ENCODE measurements around the gene CDT1.
A peak's percentile ranks its signal among the peaks of the same experiment; 100 is the strongest.
"Not testable (repeated sequence)": the region's sequence is repeated elsewhere in the genome, so short reads cannot be mapped to it uniquely, and the experiment has no call there.

Gene CDT1

DNA sequence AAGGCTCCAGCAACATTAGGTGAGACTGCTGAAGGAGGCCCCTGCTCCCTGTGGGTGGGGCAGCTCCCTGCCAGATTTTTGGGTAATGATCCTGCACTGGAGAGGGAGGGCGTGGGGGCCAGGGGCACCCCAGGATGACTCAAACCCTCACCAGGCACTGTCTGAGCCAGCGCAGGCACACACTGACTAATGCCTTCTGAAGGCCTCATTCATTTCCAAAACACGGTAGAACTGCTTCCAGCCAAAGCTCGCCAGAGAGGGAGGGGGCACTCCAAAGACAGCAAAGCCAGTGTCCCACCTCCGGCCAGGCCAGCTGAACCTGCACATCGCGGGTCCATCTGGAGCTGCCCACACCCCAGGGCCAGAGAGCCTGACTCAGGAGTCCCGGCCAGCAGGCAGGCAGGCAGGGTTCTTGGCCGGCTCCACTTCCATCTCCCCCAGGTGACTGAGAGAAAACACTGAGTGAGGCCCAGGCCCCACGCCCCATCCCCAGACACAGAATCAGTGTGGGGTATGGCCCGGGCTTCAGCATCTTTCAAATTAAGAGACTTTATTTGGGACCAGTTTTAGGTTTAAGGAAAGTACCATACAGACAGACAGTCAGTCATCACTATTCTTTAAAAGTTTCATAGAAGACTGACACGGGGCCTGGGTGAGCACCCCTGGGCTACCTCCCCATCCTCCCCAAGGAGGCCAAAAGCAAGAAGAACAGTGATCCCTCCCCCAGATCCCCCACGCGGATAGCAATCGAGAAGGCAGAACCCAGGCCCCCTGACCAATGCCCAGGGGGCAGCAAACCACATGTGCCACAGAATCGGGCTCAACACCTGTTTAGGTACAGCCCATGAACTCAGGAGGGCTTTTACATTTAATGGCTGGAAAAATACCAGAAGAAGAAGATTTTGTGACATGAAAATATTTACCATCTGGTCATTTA, 20.9 kb upstream of the CDT1 start:
- peak in 1 of 3 donors; percentile 64 for DNase-seq (ENCODE audit: low read depth in 3 of 3, low spot score in 1 of 3)

DNA sequence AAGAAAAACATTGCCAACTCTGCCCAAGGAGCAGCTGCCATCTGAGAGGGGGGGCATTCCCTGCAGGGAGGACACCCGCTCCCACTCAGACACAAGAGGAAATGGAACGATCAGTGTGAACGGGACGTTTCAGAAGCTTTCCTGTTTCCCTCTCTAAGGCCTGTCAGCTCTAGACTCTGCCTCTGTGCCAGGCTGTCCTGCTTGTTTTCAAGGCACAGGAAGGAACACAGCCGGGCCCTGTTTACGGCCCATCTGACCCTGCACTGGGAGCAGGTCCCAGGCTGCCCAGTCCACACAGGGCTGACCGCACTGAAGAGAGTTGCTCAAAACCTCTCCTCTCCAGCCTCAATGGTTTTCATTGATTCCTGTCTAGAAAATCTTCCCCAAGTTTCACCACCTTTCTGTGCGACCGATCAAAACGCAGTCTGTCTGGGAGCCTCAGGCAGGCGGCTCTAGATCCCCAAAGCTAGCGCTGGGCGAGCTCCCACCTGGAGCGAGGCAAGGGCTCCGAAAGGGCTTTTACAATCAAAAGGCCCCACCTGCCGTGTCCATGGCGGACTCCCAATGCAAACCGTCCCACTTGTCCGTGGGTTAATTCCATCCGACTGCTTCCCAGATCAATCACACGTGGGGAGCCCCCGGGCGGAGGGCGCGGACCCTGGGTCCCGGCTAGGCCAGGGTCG, 20.1 kb upstream of the CDT1 start:
- no peak for DNase-seq (ENCODE audit: low read depth in 3 of 3, low spot score in 1 of 3)

DNA sequence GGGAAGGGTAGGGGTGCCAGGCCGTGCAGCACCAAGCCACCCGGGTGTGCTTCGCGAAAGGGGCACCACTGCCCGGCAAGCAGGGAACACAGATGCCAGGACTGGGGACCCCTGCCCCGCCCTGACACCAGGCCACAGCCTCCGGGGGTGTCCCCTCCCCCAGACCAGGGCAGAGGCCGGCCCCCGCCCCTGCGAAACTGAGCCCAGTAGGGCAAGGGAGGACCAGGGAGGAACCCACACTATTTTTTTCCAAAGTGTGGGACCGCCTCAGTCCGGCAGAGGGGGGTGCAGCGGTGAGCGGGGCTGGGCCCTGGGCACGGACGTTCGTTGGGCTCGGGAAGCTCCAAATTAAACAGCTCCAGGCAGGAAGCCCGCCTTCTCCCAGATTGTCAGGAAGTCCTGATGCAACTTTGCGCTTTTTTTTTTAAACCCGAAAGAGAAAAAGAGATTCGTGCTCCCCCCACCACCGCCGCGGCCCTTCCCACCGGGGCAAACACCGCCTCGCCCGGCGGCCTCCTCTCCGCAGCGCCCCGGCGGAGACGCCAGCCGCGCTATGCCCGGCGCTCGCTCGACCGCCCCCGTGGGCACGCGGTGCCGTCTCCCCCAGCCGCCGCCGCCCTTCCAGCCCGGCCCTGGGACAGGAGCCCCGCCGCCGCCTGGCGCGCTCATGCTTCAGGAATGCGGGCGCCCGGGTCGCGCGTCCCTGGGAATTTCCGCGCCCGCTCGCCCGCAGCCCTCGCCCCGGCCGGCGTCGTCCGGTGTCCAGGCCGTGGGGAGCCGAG, 19.3 kb upstream of the CDT1 start:
- DNase-seq (ENCODE audit: low read depth in 3 of 3, low spot score in 1 of 3): no peak

DNA sequence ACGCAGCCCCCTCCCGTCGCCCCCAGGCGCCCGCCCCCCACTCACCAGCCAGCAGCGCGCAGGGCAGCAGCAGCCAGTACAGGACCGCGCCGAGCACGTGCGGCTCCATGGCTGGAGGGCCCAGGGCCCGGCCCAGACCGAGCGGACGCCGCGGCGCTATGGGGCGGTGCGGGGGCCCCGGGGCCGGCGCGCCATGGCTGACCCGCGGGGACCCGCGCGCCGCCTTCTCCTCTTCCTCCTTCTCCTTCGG, 18.8 kb upstream of the CDT1 start:
- no peak for DNase-seq (ENCODE audit: low read depth in 3 of 3, low spot score in 1 of 3)

DNA sequence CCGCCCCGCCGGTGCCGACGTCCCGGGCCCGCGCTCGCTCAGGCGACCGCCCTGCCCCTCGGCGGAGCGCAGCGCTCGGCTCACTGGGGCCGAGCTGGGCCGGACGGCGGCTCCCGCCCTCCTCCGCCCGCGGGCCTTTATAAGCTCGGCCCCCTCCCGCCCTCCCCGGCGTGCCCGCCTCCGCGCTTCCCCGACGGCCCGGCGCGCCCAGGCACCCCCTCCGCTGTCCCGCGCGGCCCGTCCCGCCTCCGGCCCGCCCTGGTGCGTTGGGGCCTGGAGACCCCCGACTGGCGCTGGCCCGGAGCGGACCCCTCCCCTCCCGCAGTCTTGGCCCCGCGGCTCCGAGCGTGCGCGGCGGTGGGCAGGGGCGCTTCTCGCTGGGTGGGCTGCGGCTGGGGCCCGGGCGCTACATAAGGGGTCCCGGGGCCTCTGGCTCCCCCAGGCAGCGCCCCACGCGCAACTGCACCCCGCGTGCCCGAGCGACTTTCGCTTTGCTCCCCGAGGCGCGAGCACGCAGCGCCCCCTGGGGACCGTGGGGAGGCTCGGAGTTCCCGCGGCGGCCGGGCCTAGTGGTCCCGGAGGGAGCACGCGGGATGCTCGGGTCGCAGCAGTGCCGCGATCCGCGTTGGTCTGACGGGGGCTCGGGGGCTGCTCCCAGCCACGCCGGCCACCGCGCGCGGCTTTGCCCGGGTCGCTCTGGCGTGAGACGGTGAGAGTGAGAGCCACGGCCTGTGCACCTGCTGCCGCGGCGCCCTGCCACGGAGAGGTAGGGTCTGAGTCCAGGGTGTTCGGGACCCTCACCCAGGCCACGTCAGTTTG, 18.3 kb upstream of the CDT1 start, which contains the start of gene PIEZO1:
Gene PIEZO1 (minus strand): TSS at position 115 of the 819 bp plus-strand sequence. CDS start 256 bp downstream, outside the sequence.
- DNase-seq (ENCODE audit: low read depth in 3 of 3, low spot score in 1 of 3): peak; percentile 65 to 80 (median 77)

DNA sequence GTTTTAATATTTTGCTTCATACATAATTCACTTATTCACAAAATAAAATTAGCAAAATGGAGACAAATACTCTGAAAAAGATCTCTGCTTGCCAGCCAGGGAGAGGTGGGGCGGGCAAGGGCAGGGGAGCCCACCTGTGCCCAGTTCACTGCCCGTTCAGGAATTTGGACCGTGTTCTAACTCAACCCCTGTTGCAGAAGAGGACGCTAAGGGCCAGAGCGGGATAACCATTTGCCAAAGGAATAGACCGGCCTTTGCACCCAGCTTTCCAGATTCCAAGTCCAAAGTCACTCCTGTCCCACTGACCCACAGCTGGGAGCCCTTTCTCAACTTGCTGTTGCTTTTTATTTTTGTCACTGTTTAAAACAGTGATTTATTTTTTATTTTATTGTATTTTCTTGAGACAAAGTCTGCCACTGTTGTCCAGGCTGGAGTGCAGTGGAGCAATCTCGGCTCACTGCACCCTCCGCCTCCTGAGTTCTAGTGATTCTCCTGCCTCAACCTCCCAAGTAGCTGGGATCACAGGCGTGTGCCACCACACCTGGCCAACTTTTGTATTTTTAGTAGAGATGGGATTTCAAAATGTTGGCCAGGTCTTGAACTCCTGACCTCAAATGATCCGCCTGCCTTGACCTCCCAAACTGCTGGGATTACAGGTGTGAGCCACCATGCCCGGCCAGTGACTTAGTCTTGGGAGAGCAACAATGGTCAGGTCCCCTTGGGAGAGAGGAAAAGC, 15.8 kb upstream of the CDT1 start:
- no peak for DNase-seq (ENCODE audit: low read depth in 3 of 3, low spot score in 1 of 3)

DNA sequence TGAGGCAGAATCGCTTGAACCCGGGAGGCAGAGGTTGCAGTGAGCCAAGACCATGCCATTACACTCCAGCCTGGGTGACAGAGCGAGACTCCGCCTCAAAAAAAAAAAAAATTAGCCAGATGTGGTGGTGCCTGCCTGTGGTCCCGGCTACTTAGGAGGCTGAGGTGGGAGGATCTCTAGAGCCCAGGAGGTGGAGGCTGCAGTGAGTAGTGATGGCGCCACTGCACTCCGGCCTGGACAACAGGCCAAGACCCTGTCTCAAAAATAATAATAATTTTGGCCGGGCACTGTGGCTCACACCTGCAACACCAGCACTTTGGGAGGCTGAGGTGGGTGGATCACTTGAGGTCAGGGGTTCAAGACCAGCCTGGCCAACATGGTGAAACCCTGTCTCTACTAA, 14.8 kb upstream of the CDT1 start:
- DNase-seq (ENCODE audit: low read depth in 3 of 3, low spot score in 1 of 3): not testable (repeated sequence)

DNA sequence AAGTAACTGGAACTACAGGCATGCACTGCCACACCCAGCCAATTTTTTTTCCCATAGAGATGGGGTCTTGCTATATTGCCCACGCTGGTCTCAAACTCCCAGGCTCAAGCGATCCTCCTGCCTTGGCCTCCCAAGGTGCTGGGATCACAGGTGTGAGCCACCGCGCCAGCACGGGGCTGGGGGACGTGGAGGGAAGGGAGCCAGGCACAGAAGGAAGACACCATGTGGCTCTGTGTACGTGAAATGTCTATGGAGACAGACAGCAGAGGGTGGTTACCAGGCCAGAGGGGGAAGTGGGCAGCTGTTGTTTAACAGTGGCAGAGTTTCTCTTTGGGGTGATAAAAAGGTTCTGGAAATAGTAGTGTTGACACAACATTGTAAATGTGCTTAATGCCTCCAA, 14.0 kb upstream of the CDT1 start:
- DNase-seq (ENCODE audit: low read depth in 3 of 3, low spot score in 1 of 3): no peak

DNA sequence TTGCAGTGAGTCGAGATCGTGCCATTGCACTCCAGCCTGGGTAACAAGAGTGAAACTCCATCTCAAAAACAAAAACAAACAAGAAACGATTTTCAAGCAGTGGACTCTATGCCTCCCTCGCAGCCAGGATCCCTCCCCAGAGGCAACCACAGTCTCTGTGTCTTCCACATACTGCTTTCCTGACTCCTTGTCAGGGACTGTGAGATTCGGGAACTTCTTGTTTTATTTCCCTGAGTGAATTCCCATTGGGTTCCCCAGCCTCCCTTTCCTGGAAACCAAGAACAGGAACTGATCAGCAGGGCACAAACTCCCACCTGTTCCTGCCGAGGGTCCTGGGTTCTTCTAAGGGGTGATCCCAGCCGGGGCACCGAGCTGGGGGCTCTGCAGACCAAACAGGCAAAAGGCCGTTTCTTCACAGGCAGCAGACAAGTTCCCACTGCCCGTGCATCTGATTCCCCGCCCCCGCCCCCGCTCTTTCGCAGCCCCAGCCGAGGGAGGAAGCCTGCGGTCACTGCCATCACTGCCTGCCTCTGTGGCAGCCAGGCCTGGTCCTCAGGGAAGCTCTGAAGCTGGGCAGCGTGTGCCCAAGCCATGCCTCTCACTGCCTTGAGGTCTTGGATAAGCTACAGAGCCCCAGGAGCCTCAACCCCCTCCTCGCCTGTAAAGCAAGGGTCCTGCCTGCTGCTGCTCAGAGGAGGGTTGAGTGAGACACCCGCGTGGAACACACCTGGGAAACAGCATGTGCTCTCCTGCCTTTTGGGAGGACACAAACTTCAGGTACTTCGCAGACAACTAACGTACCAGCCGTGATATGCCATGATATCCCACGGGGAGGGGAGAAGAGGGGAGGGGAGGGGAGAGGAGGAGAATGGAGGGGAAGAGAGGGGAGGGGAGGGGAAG, 13.0 kb upstream of the CDT1 start:
- DNase-seq (ENCODE audit: low read depth in 3 of 3, low spot score in 1 of 3): no peak

DNA sequence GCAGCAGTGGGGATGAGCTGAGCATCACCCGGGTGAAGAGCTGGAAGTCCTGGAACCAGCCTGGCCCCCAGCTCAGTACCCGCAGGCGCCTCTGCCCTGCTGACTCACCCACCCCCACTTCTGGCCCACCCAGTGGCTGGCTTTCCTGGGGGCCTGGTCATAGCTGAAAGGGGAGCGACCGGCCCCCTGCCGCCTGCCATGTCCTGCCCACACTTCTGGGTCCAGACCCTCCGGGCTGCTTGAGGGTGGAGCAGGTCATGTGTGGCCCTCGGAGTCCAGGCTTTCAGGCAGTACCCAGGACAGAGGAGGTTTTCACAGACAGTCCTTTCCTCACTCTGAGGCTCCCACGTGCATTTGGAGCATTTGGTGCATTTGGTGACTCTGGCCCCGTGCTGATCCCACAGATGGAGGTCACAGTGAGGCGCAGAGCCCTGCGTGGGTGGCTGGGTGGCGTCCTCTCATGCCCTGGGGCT, 11.5 kb upstream of the CDT1 start:
- no peak for DNase-seq (ENCODE audit: low read depth in 3 of 3, low spot score in 1 of 3)

DNA sequence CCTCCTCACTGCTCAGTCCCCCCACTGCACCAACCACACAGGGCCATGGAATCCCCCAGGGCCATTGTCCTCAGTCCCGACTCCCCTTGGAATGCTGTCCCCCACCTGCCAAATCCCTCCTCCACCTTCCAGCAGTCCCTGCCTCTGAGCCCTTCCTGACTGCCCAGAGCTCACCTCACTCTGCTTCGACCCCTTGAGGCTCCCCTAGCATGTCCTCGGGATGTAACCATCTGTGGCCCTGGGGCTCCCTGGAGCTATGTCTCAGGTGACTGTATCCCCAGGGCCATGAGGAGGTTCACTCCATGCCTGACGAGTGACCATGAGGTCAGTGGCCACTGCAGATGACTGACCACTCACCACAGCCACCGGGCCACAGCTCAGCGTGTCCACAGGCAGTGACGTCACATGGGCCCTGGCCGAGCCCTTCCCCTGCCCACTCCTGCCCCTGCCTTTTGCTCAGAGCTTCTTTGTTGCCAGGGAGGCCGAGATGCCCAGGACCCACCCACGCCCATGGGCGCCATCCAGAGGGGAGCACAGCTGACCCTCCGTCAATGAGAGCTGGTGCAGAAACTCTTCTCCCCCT, 10.8 kb upstream of the CDT1 start:
- no peak for DNase-seq (ENCODE audit: low read depth in 3 of 3, low spot score in 1 of 3)

DNA sequence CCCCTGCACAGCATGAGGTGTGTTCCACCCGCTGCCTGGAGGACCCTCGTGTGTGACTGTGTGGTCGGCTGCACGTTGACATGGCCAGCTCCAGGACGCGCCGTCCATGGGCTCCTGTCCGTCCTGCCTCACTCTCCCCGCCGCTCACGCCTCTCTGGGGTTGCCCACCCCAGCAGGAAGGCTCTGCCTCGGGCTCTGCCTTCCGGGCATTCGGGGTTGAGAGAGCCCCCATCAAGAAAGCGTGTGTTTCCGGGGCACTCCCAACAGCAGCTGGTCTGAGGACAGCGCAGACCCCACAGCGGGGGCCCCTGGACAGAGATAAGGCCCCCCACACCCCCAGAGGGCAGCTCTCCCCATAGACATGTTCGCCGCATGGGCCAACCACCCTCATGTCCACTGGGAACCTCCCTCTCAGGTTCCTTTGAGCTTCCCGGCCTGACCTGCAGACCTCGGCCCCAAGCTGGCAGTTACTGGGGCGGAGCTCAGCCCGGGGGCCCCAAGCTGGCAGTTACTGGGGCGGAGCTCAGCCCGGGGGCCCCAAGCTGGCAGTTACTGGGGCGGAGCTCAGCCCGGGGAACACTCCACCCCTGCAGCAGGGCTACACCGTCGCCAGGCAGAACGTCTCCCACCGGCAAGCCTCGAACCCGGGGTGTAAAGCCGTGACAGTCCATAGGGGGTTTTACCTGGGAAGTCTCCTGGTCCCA, 10.2 kb upstream of the CDT1 start:
- DNase-seq (ENCODE audit: low read depth in 3 of 3, low spot score in 1 of 3): no peak

DNA sequence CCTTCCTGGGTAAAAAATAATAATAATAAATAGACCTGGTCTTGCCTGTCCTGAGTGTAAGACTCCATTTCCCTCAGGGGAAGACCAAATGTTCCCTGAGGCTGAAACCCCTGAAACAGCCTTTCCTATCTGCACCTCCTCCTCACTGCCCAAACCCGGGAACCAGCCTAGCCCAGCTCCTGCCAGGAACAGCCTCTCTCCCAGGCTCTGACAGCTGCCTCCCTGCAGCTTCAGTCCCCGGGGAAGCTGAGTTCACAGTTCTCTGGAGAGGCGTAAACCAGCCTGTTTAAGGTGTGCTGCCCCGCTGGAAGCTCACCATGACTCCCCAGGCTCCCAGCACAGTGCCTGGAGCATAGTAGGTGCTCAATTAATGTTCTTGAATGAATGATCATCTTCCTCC, 7.3 kb upstream of the CDT1 start:
- no peak for DNase-seq (ENCODE audit: low read depth in 3 of 3, low spot score in 1 of 3)

DNA sequence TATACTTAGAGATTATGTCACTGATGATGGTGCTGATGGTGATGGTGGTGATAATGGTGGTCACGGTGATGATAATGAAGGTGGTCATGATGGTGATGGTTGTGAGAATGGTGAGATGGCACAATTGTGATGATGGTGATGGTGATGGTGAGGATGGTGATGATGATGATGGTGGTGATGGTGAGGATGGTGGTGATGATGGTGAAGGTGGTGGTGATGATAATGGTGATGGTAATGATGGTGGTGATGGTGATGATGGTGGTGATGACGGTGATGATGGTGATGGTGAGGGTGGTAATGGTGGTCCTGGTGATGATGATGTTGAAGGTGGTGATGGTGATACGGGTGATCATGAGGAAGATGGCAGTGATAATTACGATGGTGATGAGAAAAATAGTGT, 5.5 kb upstream of the CDT1 start:
- DNase-seq (ENCODE audit: low read depth in 3 of 3, low spot score in 1 of 3): no peak

DNA sequence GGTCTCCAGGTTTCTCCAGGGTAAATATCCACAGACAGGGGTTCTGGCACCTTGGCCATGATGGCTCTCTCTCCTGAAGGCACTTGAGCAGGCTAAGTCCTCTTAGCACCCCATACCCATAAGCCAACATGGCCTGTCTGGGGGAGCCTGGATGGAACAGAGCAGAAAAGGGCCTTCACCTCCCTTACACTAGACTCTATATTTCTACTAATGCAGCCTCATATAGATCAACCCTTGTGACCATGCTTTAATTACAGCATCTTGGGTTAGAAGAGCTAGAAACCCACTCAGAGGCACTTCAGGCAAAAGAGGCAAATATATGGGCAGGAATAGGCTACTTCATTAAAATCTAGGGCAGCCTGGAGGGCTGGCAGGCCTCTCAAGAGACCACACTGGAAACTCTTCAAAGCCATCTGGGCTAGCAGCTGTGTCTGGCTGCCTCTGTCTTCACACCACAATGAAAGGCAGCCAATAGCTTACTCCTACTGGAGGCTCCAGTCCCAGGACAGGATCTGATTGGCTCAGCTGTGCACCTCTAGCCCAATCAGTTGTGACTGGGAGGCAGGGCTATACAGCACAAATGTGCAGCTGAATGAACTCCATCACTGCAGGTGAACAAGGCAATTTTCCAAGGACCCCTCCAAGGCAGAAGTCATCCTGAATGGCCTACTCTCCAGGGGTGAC, 4.7 kb upstream of the CDT1 start:
- no peak for DNase-seq (ENCODE audit: low read depth in 3 of 3, low spot score in 1 of 3)

DNA sequence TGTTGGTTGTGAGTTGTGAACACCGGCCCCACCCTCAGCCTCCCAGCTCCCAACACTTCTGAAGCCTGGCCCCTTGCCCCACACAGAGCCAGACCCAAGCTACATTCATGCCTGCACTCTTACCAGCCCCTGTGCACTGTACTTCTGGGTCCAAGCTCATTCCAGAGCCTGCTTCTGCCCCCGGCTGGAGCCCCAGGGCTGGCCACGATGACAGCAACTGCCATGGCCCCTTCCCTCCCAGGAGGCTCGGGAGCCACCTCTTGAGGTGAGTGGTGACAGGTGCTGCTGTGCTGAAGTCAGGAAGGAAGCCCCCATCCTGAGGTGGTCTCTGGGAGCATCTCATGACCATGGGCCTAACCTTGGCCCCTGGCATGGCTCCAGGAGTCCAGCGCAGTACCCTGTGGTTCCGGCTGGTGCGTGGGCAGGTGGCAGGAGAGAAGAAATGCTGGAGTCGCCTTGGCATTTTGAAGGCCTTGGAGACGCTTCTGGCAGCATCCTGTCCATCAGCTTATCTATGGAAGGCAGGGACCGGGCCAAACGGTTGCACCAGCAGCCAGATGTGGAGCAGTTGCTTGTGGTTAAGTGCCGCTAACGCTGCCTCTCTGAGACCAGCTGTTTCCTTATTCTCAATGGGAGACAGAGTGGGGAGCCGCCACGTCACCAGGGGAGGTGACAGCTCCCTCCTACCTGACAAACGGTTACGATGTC, 3.9 kb upstream of the CDT1 start:
- no peak for DNase-seq (ENCODE audit: low read depth in 3 of 3, low spot score in 1 of 3)

DNA sequence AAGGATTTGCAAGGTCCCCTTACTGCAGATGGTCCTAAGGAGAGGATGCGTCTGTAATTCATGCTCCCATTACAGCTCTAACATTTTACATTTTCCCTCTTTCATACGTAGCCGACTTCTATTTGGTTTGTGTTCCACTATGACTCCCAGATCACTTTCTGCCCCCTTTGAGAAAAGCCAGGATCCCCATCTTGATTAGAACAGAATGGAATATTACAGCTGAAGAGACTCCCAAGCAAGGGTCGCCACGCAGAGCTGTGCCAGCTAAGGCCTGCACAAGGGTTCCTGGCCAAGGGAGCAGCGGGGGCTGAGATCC, 3.4 kb upstream of the CDT1 start:
- DNase-seq (ENCODE audit: low read depth in 3 of 3, low spot score in 1 of 3): no peak
